Left ventricle myocardium superior (tissue), 1 donor: ENCODE measurements around the gene CNKSR3. TPM values are rescaled to one million over a fixed set of nuclear protein-coding genes. Genes with fewer than 3 reads are reported as not detected.
"Not testable (repeated sequence)": the region's sequence is repeated elsewhere in the genome, so short reads cannot be mapped to it uniquely, and the experiment has no call there.

ENCODE experiments used
- ATAC-seq: fragments of 200-7000 bp; cut with Tn5 transposase; one replicate; pipeline ENCODE4 v1.9.1; 2020; ENCODE audit warnings: mild to moderate bottlenecking, moderate library complexity
- DNase-seq: peaks from one replicate; pipeline ENCODE4 v3.0.0-alpha.2; 2020
- intact Hi-C: fragments of 100-400 bp; cut with micrococcal nuclease; formaldehyde crosslinking; loops from one replicate; pipeline ENCODE4 v1.11.0; 2022
- total RNA-seq: library from RNA; stranded (reverse); fragmentation: NEBNext Ultra II Directional; extraction: Animal tissue kit (Norgen Biotek cat#: 25700); gene quantifications from one replicate; pipeline ENCODE4 v1.2.1, GENCODE V29; 2021
- donor health status: DM: no; HTN: yes; CAD: no; lungs with severe emphysema.

CNKSR3 gene
- total RNA-seq, 1 donor from 2014 or later, result 20.6 TPM

GRCh38 chr6:154534531-154534930, 24.0 kb upstream of the CNKSR3 start:
- intact Hi-C loops, result no loop called here
- ATAC-seq (peak; percentile 41), DNase-seq (no peak)

GRCh38 chr6:154532426-154532825, 21.9 kb upstream of the CNKSR3 start:
- DNase-seq (no peak), ATAC-seq (no peak)
- intact Hi-C loops, result no loop called here

- ATAC-seq (no peak), DNase-seq (no peak)
- intact Hi-C loops, result no loop called here
Observed at GRCh38 chr6:154529957-154530356, 19.5 kb upstream of the CNKSR3 start.

- DNase-seq (no peak), ATAC-seq (no peak)
- intact Hi-C loops, result no loop called here
Observed at GRCh38 chr6:154528310-154528915, 17.9 kb upstream of the CNKSR3 start.

- DNase-seq, result no peak
- ATAC-seq, result no peak
- intact Hi-C loops, result no loop called here
Observed at GRCh38 chr6:154526996-154527395, 16.5 kb upstream of the CNKSR3 start.

GRCh38 chr6:154522576-154522975, 12.1 kb upstream of the CNKSR3 start:
- no peak for DNase-seq
- intact Hi-C loops, result no loop called here
- no peak for ATAC-seq

GRCh38 chr6:154521412-154521811, 10.9 kb upstream of the CNKSR3 start:
- intact Hi-C loops, result no loop called here
- DNase-seq, result no peak
- ATAC-seq, result no peak

- ATAC-seq, result no peak
- DNase-seq, result no peak
- intact Hi-C loops, result no loop called here
Observed at GRCh38 chr6:154520280-154520679, 9.8 kb upstream of the CNKSR3 start.

- no peak for ATAC-seq
- intact Hi-C loops, result loop anchor here (10.0 kb wide), 1 partner anchor 76 kb away; no protein-coding TSS in a partner anchor
- no peak for DNase-seq
Observed at GRCh38 chr6:154518396-154518795, 7.9 kb upstream of the CNKSR3 start.

- intact Hi-C loops, result loop anchor here (10.0 kb wide), 1 partner anchor 79 kb away; no protein-coding TSS in a partner anchor
- no peak for DNase-seq
- ATAC-seq, result no peak
Observed at GRCh38 chr6:154516276-154516675, 5.8 kb upstream of the CNKSR3 start.

- ATAC-seq (no peak), DNase-seq (no peak)
- intact Hi-C loops, result loop anchor here (10.0 kb wide), 1 partner anchor 79 kb away; no protein-coding TSS in a partner anchor
Observed at GRCh38 chr6:154515826-154516225, 5.3 kb upstream of the CNKSR3 start.

GRCh38 chr6:154515076-154515475, 4.6 kb upstream of the CNKSR3 start:
- not testable (repeated sequence) for ATAC-seq, DNase-seq
- intact Hi-C loops, result loop anchor here (10.0 kb wide), 1 partner anchor 80 kb away; no protein-coding TSS in a partner anchor

- no peak for DNase-seq
- intact Hi-C loops, result loop anchor here (10.0 kb wide), 1 partner anchor 80 kb away; no protein-coding TSS in a partner anchor
- ATAC-seq, result no peak
Observed at GRCh38 chr6:154514481-154514880, 4.0 kb upstream of the CNKSR3 start.

- ATAC-seq, result no peak
- no peak for DNase-seq
- intact Hi-C loops, result loop anchor here (10.0 kb wide), 1 partner anchor 81 kb away; no protein-coding TSS in a partner anchor
Observed at GRCh38 chr6:154513601-154514320, 3.3 kb upstream of the CNKSR3 start.

- no peak for ATAC-seq
- intact Hi-C loops, result loop anchor here (10.0 kb wide), 1 partner anchor 83 kb away; no protein-coding TSS in a partner anchor
- no peak for DNase-seq
Observed at GRCh38 chr6:154512201-154512600, 1.7 kb upstream of the CNKSR3 start.

GRCh38 chr6:154511791-154512190, 1.3 kb upstream of the CNKSR3 start:
- intact Hi-C loops, result loop anchor here (10.0 kb wide), 1 partner anchor 83 kb away; no protein-coding TSS in a partner anchor

GRCh38 chr6:154509421-154510143, 903 bp downstream of the CNKSR3 start:
- intact Hi-C loops, result loop anchor here (10.0 kb wide), 1 partner anchor 85 kb away; no protein-coding TSS in a partner anchor
- ATAC-seq (peak; percentile 43), DNase-seq (peak; percentile 56)

More at GRCh38 chr6:154511791-154512190, 1.3 kb upstream of the CNKSR3 start:
- ATAC-seq (no peak), DNase-seq (no peak)

- no peak for ATAC-seq
Observed at GRCh38 chr6:154508573-154509375, 1.7 kb downstream of the CNKSR3 start.

More at GRCh38 chr6:154508573-154509375, 1.7 kb downstream of the CNKSR3 start:
- intact Hi-C loops, result no loop called here
- no peak for DNase-seq
